Activated CD4-positive, alpha-beta T cell treated with anti-CD3 and anti-CD28 coated beads for 4 hours (primary cell): ENCODE data around the gene RNASE13.
"Not testable (repeated sequence)": the region's sequence is repeated elsewhere in the genome, so short reads cannot be mapped to it uniquely, and the experiment has no call there.

Experiments used
- DNase-seq, 2 donors: peaks; one replicate each; pipeline ENCODE4 v3.0.0-alpha.2; 2020

Gene RNASE13

DNA sequence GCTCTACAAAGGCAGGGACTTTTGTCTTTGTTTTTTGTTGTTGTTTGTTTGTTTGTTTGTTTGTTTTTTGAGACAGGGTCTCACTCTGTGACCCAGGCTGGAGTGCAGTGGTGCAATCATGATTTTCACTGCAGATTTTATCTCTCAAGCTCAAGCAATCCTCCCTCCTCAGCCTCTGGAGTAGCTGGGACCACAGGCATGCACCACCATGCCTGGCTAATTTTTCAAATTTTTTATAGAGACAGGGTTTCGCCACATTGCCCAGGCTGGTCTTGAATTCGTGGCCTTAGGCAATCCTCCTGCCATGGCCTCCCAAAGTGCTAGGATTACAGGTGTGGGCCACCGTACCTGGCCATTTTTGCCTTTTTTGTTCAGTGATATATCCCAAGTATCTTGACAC, 6.3 kb upstream of the RNASE13 start:
- not testable (repeated sequence) for DNase-seq

- DNase-seq: no peak
Observed at GRCh38 chr14:21040370-21040925, 5.8 kb upstream of the RNASE13 start.

DNA sequence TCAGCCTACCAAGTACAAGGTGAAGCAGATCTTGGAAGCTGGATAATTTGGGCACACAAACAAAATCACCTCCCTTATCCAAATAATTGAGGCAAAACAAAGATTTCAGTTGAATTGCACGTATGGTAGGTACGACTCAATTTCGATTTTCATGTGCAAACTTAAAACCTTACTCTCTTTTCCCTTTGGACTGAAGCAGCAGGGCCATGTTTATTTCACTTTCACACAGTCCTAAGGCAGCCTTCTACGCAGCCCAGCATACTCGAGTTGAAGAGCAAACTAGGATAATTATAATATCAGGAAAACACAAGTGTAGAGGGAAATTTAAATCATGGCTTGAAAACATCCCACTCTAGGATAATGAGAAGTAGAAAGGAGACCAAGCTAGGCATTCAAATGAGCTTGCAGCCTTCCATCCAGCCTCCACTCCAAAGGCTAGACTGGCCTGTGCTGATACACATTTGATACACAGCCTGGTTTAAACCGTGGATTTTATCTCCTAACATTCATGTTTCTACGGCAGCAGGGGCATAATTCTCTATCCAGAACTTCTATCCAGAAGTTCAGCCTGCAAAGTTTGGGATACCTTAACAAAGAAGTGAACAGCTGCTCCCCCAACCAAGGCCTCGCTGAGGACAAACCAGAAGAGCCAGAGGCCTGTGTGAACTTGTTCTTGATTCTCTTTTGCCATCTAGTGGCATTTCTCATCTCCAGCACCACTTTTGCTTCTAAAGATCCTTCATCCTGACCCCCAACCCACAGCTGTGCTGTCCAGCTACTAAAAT, 5.2 kb upstream of the RNASE13 start:
- peak; percentile 14 to 16 for DNase-seq

DNA sequence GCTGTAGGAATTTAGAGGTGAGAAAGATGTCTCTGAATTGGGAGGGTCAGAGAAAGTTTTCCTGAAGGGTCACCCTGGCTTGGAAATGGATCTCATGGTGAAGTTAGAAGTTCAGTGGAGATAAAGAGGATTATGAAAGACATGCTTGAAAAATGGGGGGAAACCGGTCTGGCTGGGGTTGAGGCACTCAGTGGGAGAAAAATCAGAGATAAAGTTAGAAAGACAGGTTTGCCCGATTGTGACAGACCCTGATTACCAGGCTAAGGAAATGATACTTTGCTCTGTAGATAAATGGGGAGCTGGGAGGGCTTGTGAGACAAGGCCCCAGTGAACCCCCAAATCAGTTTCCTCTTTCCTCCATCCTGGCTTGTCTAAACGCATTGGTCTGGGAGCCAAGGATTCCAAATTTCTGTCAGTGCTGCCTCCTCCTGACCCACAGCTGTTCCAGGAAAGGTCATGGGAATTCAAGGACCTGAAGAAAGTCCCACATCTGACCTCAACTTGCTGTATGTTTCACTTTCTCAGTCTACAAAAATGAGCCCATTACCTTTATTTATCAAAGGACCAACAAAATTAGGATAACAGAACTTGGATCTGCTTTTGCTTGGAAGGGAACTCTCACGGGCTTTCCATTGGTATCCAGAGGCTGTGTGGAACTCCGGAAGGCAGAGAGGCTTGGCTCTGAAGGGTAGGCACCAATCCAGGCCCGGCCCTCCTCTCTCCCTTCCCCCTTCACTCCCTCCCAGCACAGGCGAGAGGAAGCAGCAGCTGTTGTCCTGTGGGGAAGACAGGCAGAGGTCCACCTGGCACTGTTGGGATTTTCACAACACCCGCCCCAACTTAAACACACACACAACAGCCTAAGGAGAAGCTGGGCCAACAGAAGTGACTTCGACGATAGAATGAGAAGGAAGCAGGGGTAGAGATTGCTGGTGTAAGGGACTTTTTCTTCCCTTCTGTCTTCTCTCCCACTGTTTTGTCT, 4.1 kb upstream of the RNASE13 start:
- DNase-seq: no peak

- DNase-seq: no peak
Observed at GRCh38 chr14:21037156-21037555, 2.5 kb upstream of the RNASE13 start.

- no peak for DNase-seq
Observed at GRCh38 chr14:21036751-21037150, 2.1 kb upstream of the RNASE13 start.

DNA sequence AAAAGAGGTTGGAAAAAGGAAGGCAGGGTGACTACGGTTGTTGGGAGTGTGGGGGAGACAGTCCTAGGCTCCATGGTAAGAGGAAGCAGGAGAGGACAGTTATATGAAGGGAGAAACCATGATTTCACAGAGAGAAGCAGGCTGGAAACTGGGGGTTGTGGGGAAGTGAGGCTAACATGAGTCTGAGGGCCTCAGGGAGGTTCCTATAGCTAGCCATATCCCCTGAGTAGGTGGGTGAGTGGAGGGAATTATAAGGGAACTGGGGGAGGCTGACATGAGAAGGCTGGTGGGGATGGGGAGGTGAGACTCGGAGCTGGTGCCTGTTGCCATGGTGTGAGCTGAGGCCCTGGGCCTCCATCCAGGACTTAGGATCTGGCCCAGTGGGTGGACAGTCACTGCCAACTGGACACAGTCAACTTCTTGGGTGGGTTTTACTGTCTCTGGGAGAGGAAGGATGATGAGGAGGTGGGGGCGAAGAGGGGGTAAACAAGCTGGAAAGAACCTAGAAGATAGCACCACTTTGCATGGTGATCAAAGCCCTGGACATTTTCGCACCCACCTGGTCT, 1.4 kb downstream of the RNASE13 start:
- no peak for DNase-seq

- DNase-seq: no peak
Observed at GRCh38 chr14:21032326-21033132, 2.1 kb downstream of the RNASE13 start.

GRCh38 chr14:21030531-21030930, 4.1 kb downstream of the RNASE13 start:
- DNase-seq: no peak

DNA sequence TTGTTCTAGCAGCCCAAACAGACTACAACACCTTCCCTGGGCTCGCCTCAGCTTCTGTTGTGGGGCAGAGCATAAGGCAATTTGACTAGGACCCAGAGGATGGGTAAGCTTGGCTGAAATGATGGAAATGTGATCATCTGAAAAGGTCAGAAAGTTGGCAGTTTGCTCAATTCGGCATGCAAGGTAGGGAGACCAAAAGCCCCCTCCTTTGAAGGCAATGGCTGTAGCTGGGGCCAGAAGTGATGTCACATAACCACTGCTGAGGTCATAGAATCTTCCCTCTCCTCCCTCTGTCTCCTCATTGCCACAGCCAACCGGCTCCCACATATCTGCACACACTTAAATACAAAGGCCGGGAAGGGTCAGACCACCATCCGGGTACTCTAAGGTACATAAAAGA, 4.7 kb downstream of the RNASE13 start, which contains the start of gene TPPP2:
TPPP2 (plus strand) TSS at position 301 of the 400 bp plus-strand sequence. CDS start 365 bp downstream, outside the sequence.
- no peak for DNase-seq

DNA sequence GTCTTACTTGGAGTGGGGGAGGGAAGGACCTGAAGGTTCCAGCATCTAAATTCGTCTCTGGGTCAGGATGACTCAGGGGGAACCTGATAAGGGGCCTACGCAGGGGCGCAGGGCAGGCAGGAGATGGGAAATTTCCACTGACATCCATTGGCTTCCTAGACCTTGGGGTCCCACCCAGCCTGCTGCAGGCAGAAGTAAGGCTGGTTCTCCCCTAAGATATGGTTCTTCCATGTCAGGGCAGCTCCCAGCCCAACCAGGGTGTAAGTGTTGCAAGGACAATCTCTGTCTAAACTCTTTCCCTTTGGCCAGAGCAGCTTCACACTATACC, 7.7 kb downstream of the RNASE13 start:
- no peak for DNase-seq

GRCh38 chr14:21026274-21026987, 8.2 kb downstream of the RNASE13 start:
- DNase-seq: no peak

DNA sequence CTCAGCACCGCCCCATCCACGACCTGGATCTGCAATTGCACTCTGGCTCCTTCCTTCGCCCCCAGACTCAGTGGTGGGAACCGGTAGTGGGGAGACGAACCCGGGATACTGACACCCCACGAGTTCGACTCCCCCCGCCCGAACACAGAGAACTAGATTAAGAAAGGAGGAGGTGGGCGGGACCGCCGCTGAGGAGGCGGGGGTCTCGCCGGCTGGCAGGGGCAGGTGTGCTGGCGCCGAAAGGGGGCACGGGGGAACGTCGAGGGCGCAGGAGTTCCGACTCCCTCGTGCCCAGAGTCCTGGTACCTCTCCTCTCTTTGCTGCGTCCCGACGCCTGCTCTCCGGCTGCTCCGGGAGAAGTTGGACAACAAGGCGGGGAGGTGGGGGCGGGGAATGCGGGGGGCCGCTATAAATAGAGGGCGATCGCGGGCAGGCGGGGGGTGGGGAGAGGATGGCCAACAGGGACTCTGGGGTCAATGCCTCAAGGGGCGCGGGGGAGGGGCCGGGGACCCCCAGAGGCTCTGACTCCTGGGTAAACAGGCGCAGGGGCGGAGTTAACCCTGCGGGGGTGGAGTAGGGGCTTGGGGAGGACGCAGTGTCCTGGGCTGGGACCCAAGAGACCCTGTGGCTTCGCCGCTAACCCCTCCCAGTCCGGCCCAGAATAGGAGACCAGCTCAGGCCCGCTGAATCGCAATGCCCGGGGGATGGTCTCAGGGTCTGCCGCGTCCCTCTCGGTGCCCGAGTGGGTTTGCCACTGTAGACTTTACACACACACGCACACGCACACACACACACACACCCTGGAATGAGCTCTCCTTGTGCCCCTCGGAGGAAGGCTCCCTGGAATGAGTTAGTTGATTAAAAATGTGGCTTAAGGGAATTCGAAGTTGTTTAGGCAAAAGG, 9.0 kb downstream of the RNASE13 start:
- peak in 1 of 2 donors; percentile 15 for DNase-seq

DNA sequence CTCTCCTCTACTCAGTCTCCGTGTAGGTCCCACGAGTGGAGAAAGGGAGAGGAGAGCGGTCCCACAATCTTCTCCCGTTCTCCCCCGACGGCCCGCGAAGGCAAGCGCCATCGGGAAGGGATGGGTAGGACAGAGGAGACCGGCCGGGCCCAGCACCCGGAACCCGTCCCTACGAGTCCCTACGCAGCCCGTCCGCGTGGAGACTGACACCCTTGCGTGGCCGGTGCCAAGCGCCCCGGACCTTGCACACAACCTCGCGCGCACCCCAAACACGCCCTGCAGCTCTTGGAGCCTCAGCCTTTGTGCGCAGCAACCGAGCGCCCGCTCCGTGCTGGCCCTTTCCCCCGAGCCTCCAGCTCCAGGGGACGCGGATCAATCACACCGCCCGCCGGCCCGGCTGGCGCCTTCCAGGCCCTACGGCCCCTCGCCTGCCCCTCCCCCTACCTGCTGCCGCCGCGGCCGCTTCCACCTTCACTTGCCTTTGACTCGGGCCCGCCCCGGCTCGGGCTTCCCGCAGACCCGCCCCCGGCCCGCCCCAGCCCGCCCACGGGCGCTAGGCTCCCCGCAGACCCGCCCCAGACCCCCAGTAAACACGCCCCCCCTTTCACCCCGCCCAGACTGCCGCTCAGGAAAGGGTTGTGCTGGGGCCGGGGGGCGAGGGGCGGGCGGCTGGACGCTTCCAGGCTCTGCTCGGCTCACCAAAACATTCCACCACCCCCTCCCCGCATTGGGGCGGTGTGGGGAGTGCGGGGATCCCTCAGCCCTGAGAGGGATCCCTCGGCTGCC, 9.8 kb downstream of the RNASE13 start, which contains the start of gene NDRG2:
NDRG2 (minus strand) TSS at position 477 of the 786 bp plus-strand sequence. CDS start 1,746 bp downstream, outside the sequence.
- peak; percentile 73 to 79 for DNase-seq

GRCh38 chr14:21023817-21024584, 10.6 kb downstream of the RNASE13 start:
- DNase-seq: peak in 1 of 2 donors; percentile 13

DNA sequence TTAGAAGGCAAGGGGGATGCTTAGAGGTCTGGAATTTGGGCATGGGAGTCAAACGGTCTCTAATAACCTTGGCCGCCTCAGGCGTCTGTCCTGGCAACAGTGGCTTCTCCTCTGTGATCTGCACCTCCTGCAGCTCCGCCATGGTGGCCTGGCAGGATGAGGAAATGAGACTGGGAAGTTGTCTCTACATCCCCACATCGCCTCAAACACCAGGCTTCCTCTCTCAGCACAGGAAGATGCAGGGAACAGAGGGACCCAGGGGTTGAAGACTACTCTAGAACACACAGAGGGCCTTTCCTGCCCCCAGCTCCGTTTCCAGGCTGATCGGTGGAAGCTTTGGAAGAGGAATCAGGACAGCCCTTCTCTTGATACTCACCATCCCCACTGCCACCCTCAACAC, 11.4 kb downstream of the RNASE13 start:
- DNase-seq: no peak

DNA sequence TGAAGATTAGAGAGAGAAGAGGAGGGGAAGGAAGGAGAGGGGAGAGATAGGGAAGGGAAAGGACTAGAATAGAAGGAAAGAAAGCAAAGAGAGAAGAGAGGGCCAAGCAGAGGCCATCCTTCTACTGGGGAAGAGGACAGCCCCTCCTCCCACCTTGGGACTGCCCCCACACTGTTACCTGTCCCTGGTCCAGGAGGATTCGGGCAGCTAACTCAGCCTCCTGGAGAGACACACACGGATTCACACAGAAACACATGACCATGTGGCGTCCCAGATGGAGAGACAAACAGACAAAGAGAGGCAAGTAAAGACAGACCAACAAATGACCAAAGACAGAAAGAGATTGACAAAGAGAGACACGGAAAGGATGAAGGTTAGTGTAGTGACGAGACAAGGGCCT, 11.9 kb downstream of the RNASE13 start:
- no peak for DNase-seq

DNA sequence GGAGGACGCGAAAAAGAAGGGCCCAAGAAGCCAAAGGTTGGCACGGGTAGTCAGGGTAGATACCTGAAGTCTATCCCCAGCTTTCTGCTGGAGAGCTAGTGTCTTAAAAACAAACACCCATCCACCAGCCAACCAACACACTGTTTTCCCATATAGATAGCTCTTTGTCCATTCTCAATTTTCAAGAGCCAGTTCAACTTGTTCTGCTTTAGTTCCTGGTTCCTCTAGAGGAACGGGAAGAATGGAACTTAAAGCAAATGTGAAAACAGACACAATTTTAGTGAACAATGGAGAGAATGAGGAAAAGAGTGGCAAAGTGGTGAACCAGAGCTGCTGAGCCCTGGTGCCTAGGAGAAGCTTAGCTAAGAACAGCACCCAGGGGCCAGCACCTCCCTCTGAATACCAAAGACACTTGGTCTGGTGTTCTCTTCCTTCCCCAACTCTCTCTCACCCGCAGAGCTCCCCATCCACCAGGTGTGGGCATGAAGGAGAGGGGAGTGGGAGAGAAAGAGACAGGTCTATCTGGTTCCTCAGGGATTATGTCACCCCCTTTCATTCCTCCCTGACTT, 13.5 kb downstream of the RNASE13 start:
- DNase-seq: no peak
